ENCODE measurements around the gene GADD45B. TPM values are rescaled to one million over a fixed set of nuclear protein-coding genes. Genes with fewer than 3 reads are reported as not detected.

GADD45B gene
- total and polyA plus RNA-seq, 3 donors from 2014 or later = 16.9 to 59.7 (median 30.5) TPM

GRCh38 chr19:2509096-2509495, 33.2 kb downstream of the GADD45B start:
- no peak overlapping the region for H3K27ac ChIP-seq
- no peaks in the 10 kb centered on the region for H3K27me3 ChIP-seq
- no peak overlapping the region for H3K4me3 ChIP-seq
- no peaks in the 10 kb centered on the region for H3K4me1 ChIP-seq
- no peaks in the 10 kb centered on the region for H3K9me3 ChIP-seq
- no peak for DNase-seq
- no peaks in the 10 kb centered on the region for H3K36me3 ChIP-seq (ENCODE audit: low read depth, missing control alignments)
- intact Hi-C loops (cut with DNase I; ENCODE audit: low total_unique reads) = no loop called here
- TF ChIP-seq CTCF (IDR thresholded peaks at IDR 0.05) (no peak), POLR2A (IDR thresholded peaks at IDR 0.05) (no peak)
- WGBS, 2 donors = 90 to 93% methylated on average over 8 of the region's 8 CpGs

- no peaks in the 10 kb centered on the region for H3K9me3 ChIP-seq
- no peak for DNase-seq
- no peaks in the 10 kb centered on the region for H3K36me3 ChIP-seq (ENCODE audit: low read depth, missing control alignments)
- TF ChIP-seq POLR2A (IDR thresholded peaks at IDR 0.05) = no peak
- TF ChIP-seq CTCF (IDR thresholded peaks at IDR 0.05) = no peak
- H3K4me3 ChIP-seq = no peak overlapping the region
- intact Hi-C loops (cut with DNase I; ENCODE audit: low total_unique reads) = no loop called here
- WGBS, 2 donors = 88 to 91% methylated on average over 4 to 22 of the region's 22 CpGs
- H3K27ac ChIP-seq = no peak overlapping the region
- H3K4me1 ChIP-seq = no peaks in the 10 kb centered on the region
- H3K27me3 ChIP-seq = no peaks in the 10 kb centered on the region
Observed at GRCh38 chr19:2511570-2511969, 35.6 kb downstream of the GADD45B start.

DNA sequence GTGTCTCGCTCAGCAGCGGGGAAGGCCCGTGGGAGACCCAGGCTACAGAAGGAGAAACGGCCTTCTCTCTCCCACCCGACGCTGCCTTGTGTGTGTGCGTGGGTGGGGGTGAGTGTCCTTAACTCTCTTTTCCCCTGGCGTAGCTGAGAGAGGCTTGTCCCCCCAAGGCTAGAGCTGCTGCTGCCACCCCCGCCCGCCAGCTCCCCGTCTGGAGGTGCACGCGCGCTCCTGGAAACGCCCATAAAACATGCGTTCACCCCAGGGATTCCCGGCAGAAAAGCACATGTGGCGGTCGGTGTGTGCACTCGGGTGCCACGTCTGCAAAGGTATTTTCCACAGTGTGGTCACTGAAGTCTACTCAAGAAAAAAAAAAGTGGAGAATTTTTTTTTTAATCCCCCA, 36.1 kb downstream of the GADD45B start:
- no peaks in the 10 kb centered on the region for H3K27me3 ChIP-seq
- 84 to 87% methylated on average over 7 to 21 of the region's 21 CpGs for WGBS, 2 donors
- no peak overlapping the region for H3K4me3 ChIP-seq
- intact Hi-C loops (cut with DNase I; ENCODE audit: low total_unique reads) = no loop called here
- no peaks in the 10 kb centered on the region for H3K4me1 ChIP-seq
- no peak for TF ChIP-seq POLR2A (IDR thresholded peaks at IDR 0.05)
- TF ChIP-seq CTCF (IDR thresholded peaks at IDR 0.05) = no peak
- H3K9me3 ChIP-seq = no peaks in the 10 kb centered on the region
- DNase-seq = no peak
- no peak overlapping the region for H3K27ac ChIP-seq
- no peaks in the 10 kb centered on the region for H3K36me3 ChIP-seq (ENCODE audit: low read depth, missing control alignments)

DNA sequence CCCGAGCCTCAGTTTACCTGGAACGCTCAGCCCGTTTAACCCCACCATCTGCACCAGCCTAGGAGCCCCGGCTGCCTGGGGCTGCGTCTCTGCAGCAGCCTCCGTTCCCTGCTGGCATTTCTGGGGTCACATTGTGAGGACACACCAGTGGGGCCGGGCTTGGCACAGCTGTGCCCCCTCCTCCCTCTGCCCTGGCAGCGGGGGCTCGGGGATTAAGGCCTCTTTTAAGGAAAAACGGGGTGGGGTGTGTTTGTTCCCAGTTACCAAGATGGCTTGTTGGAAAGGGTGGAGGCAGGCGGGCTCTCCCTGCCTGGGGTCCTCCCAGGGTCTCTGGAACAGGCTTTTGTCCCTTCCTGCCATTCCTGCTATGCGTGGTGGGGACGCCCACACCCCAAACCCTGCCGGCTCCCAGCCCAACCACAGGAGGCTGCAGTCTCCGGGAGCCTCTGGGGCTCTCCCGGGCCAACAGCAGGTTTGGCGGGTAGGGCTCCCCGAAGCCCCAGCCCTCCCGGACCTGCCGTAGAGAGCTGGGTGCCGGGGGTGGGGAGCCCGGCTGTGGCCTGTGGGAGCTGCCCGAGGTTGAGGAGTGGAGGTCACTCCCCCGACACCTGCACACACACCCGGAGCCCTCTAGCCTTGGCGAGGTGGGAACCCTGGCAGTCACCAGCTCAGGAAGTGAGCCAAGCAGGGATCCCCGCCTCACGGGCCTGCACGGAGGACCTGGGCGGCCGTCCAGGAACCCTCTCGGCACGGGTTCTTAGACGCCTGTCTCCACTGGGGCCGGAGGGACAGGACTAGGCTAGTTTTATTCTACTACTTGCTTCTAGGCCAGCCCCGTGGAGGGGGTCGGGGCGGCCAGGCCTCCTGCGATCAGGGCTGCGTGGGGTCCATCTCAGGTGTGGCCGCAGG, 36.9 kb downstream of the GADD45B start:
- Histone ChIP-seq H3K4me1 (no peaks in the 10 kb centered on the region), H3K27ac (no peak overlapping the region), H3K4me3 (no peak overlapping the region), H3K9me3 (no peaks in the 10 kb centered on the region), H3K36me3 (ENCODE audit: low read depth, missing control alignments) (no peaks in the 10 kb centered on the region), H3K27me3 (no peaks in the 10 kb centered on the region)
- WGBS, 2 donors = 60 to 70% methylated on average over 8 to 35 of the region's 41 CpGs
- intact Hi-C loops (cut with DNase I; ENCODE audit: low total_unique reads) = no loop called here
- no peak for DNase-seq
- no peak for TF ChIP-seq CTCF (IDR thresholded peaks at IDR 0.05)
- TF ChIP-seq POLR2A (IDR thresholded peaks at IDR 0.05) = no peak
